A549 (cell line): ENCODE data around the gene MTX2. TPM values are rescaled to one million over a fixed set of nuclear protein-coding genes. Genes with fewer than 3 reads are reported as not detected.

Experiments used
- ATAC-seq, 2 experiments: fragments of 200-7000 bp in 1 of 2; fragments of >200 bp in 1 of 2; cut with Nextera tagmentation in 1 of 2; cut with Tn5 transposase in 1 of 2; 3 replicates each; pipeline versions ENCODE4 v1.8.0 to v1.9.1; 2018 to 2020; ENCODE audit warnings: mild to moderate bottlenecking in 1 of 2, moderate library complexity in 1 of 2
- CTCF ChIA-PET: fragments of 300-600 bp; sonication (Branson Sonifier 250); formaldehyde crosslinking; extraction: SDS; loops from one replicate; lab custom pipeline; 2021; ENCODE audit warnings: antibody characterized with exemption, inconsistent platforms; lab: Yijun Ruan, JAX
- POLR2A ChIA-PET: fragments of 350-600 bp; formaldehyde crosslinking; extraction: SDS; loops from one replicate; lab custom pipeline; 2021; ENCODE audit warnings: antibody characterized with exemption, inconsistent platforms; lab: Yijun Ruan, JAX
- DNase-seq, 2 experiments: peaks; one replicate each; pipeline versions ENCODE4 v3.0.0 to v3.0.0-alpha.2; 2011 to 2016; ENCODE audit warnings: low read depth in 1 of 2, low spot score in 1 of 2
- FAIRE-seq: peaks from 2 replicates; lab custom pipeline; 2011; peaks lifted over from hg19 to GRCh38; lab: Jason Lieb, UNC
- H3K27ac ChIP-seq, 2 experiments: fragments of >200 bp; sonication (Bioruptor Twin); formaldehyde crosslinking; 3 replicates each; pipeline ENCODE4 v1.5.1; 2016 to 2017
- H3K4me1 ChIP-seq: fragments of >200 bp; sonication (Bioruptor Twin); formaldehyde crosslinking; 3 replicates; pipeline ENCODE4 v1.6.1; 2016
- H3K4me2 ChIP-seq: fragments of >200 bp; sonication (Bioruptor Twin); formaldehyde crosslinking; 3 replicates; pipeline ENCODE4 v1.6.1; 2016
- H3K4me3 ChIP-seq: fragments of >200 bp; sonication (Bioruptor Twin); formaldehyde crosslinking; 3 replicates; pipeline ENCODE4 v1.5.1; 2016
- H3K9me3 ChIP-seq: fragments of >200 bp; sonication (Bioruptor Twin); formaldehyde crosslinking; 3 replicates; pipeline ENCODE4 v1.6.1; 2016
- BHLHE40 ChIP-seq: IDR thresholded peaks from 2 replicates; pipeline ENCODE4 v1.6.1; 2012; ENCODE audit warnings: low read depth, low read length, inconsistent platforms
- CHD4 ChIP-seq: fragments of 200-600 bp; sonication (generic); IDR thresholded peaks from 2 replicates; pipeline ENCODE4 v1.6.1; 2016; ENCODE audit warnings: antibody characterized with exemption, mild to moderate bottlenecking, borderline replicate concordance
- EHMT2 ChIP-seq: fragments of 200-600 bp; sonication (generic); IDR thresholded peaks from 2 replicates; pipeline ENCODE4 v1.6.1; 2016; ENCODE audit warnings: antibody characterized with exemption, low read depth, mild to moderate bottlenecking, moderate library complexity
- GATA3 ChIP-seq: IDR thresholded peaks from 2 replicates; pipeline ENCODE4 v1.6.1; 2012; ENCODE audit warnings: borderline replicate concordance
- HOXB5 ChIP-seq: fragments of 250-450 bp; sonication (Bioruptor Pico); IDR thresholded peaks from 2 replicates; pipeline ENCODE4 v1.5.0; 2020; ENCODE audit warnings: mild to moderate bottlenecking, moderate library complexity
- JUNB ChIP-seq: fragments of >200 bp; sonication (Bioruptor Twin); formaldehyde crosslinking; IDR thresholded peaks from 2 replicates; pipeline ENCODE4 v1.6.1; 2016
- KDM1A ChIP-seq: fragments of 200-600 bp; sonication (generic); IDR thresholded peaks from 2 replicates; pipeline ENCODE4 v1.6.1; 2016; ENCODE audit warnings: low read depth, mild to moderate bottlenecking
- MYC ChIP-seq: IDR thresholded peaks from 2 replicates; pipeline ENCODE4 v1.6.1; 2012; ENCODE audit warnings: mild to moderate bottlenecking, inconsistent platforms, low read length, improper control_type of control experiment, borderline replicate concordance
- NPAS2 ChIP-seq: fragments of 250-450 bp; sonication (Bioruptor Pico); IDR thresholded peaks from 2 replicates; pipeline ENCODE4 v1.8.0; 2022; ENCODE audit warnings: mild to moderate bottlenecking, moderate library complexity, borderline replicate concordance
- RAD21 ChIP-seq, 2 experiments: fragments of >200 bp in 1 of 2; sonication (Bioruptor Twin) in 1 of 2; formaldehyde crosslinking in 1 of 2; IDR thresholded peaks in 1 of 2; conservative IDR thresholded peaks in 1 of 2; 2 replicates in 1 of 2; 3 replicates in 1 of 2; pipeline ENCODE4 v1.6.1; 2012 to 2018; ENCODE audit warnings: inconsistent platforms in 1 of 2
- RARB ChIP-seq: fragments of 250-450 bp; sonication (Bioruptor Pico); IDR thresholded peaks from 2 replicates; pipeline ENCODE4 v1.8.0; 2021; ENCODE audit warnings: mild to moderate bottlenecking, moderate library complexity
- RCOR1 ChIP-seq: fragments of 150-350 bp; IDR thresholded peaks from 2 replicates; pipeline ENCODE4 v1.6.1; 2014; ENCODE audit warnings: antibody characterized with exemption, low read length, low read depth
- RFX5 ChIP-seq: fragments of 450-650 bp; IDR thresholded peaks from 2 replicates; pipeline ENCODE4 v1.7.1; 2014; ENCODE audit warnings: antibody characterized with exemption, mild to moderate bottlenecking, moderate library complexity
- RNF2 ChIP-seq: fragments of 200-600 bp; sonication (generic); IDR thresholded peaks from 2 replicates; pipeline ENCODE4 v1.6.1; 2016; ENCODE audit warnings: low read depth, mild to moderate bottlenecking, antibody characterized with exemption, moderate library complexity, borderline replicate concordance
- SMC3 ChIP-seq: fragments of >200 bp; sonication (Bioruptor Twin); formaldehyde crosslinking; IDR thresholded peaks from 3 replicates; pipeline ENCODE4 v1.6.1; 2018; ENCODE audit warnings: inconsistent platforms
- SREBF2 ChIP-seq: fragments of 450-650 bp; IDR thresholded peaks from 2 replicates; pipeline ENCODE4 v1.6.1; 2014; ENCODE audit warnings: mild to moderate bottlenecking, moderate library complexity
- TFCP2L1 ChIP-seq: fragments of 250-450 bp; sonication (Bioruptor Pico); IDR thresholded peaks from 2 replicates; pipeline ENCODE4 v1.5.0; 2021; ENCODE audit warnings: mild to moderate bottlenecking
- ZFP36 ChIP-seq: fragments of 450-650 bp; IDR thresholded peaks from 2 replicates; pipeline ENCODE4 v1.6.1; 2014; ENCODE audit warnings: borderline replicate concordance; ENCODE audit not compliant: partially characterized antibody
- ZNF302 ChIP-seq: fragments of 250-450 bp; sonication (Bioruptor Pico); IDR thresholded peaks from 2 replicates; pipeline ENCODE4 v1.9.0; 2021; ENCODE audit warnings: inconsistent platforms, mild to moderate bottlenecking, moderate library complexity
- WGBS: methylation state at CpG from one replicate; pipeline ENCODE4 v1.1.6; 2017; ENCODE audit errors: missing lambda C conversion rate; 5-methylcytosine and 5-hydroxymethylcytosine counted together
- polyA plus RNA-seq, 4 experiments: library from polyadenylated mRNA; depleted of rRNA in 3 of 4; stranded (reverse); fragments of >200 nt; fragmentation: RNase III in 1 of 4; extraction: RNeasy Plus Mini Kit Qiagen cat#74134 plus additional on column Dnase treatment in 1 of 4; gene quantifications; 2 replicates in 3 of 4; 3 replicates in 1 of 4; pipeline ENCODE4 v1.2.3, GENCODE V29; 2011 to 2017
- TF ChIP-seq, protein P1 (sequence below): fragments of 250-450 bp; sonication (Bioruptor Pico); IDR thresholded peaks from 2 replicates; pipeline ENCODE4 v1.5.0; 2020; ENCODE audit warnings: low read depth, mild to moderate bottlenecking, moderate library complexity
- TF ChIP-seq, protein P2 (sequence below): fragments of 250-450 bp; sonication (Bioruptor Pico); IDR thresholded peaks from 2 replicates; pipeline ENCODE4 v1.5.0; 2021; ENCODE audit warnings: mild to moderate bottlenecking, moderate library complexity, borderline replicate concordance
- TF ChIP-seq, protein P3 (sequence below): IDR thresholded peaks from 2 replicates; pipeline ENCODE4 v1.6.1; 2012

The MTX2 gene
- polyA plus RNA-seq, 2 of the 4 experiments (the other 2 are of a cell fraction) = 56.9 to 81.8 TPM

DNA sequence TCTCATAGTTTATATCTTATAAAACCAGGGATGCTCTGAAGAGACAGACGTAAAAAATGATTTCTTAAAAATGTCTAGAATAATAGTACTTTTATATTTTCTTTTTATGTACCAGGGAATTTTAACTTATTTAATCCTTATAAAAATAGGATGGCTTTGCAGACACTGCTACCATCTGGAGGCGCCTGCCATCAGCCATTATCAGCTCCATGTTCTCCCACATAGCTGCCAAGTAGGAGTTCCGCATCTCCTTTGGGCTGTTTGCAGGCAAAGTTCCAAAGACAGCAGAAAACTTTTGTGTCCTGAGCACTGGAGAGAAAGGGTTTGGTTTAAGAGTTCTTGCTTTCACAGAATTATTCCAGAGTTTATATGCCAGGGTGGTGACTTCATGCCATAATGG is 69.2 kb downstream of the MTX2 start:
- no peak for ATAC-seq
- Histone ChIP-seq H3K27ac (no peak overlapping the region), H3K4me2 (no peak overlapping the region), H3K4me1 (no peaks in the 10 kb centered on the region), H3K9me3 (no peaks in the 10 kb centered on the region), H3K4me3 (no peak overlapping the region)
- no peak for TF ChIP-seq ZFP36
- no peak for TF ChIP-seq RCOR1
- TF ChIP-seq, protein P1, sequence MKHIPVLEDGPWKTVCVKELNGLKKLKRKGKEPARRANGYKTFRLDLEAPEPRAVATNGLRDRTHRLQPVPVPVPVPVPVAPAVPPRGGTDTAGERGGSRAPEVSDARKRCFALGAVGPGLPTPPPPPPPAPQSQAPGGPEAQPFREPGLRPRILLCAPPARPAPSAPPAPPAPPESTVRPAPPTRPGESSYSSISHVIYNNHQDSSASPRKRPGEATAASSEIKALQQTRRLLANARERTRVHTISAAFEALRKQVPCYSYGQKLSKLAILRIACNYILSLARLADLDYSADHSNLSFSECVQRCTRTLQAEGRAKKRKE = no peak
- TF ChIP-seq, protein P2, sequence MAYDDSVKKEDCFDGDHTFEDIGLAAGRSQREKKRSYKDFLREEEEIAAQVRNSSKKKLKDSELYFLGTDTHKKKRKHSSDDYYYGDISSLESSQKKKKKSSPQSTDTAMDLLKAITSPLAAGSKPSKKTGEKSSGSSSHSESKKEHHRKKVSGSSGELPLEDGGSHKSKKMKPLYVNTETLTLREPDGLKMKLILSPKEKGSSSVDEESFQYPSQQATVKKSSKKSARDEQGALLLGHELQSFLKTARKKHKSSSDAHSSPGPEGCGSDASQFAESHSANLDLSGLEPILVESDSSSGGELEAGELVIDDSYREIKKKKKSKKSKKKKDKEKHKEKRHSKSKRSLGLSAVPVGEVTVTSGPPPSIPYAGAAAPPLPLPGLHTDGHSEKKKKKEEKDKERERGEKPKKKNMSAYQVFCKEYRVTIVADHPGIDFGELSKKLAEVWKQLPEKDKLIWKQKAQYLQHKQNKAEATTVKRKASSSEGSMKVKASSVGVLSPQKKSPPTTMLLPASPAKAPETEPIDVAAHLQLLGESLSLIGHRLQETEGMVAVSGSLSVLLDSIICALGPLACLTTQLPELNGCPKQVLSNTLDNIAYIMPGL (CRISPR knock-in tag) = no peak
- no peak for DNase-seq
- CTCF ChIA-PET = no interaction called here
- 93% methylated on average over 3 of the region's 3 CpGs for WGBS
- POLR2A ChIA-PET = no interaction called here
- FAIRE-seq = no peak

DNA sequence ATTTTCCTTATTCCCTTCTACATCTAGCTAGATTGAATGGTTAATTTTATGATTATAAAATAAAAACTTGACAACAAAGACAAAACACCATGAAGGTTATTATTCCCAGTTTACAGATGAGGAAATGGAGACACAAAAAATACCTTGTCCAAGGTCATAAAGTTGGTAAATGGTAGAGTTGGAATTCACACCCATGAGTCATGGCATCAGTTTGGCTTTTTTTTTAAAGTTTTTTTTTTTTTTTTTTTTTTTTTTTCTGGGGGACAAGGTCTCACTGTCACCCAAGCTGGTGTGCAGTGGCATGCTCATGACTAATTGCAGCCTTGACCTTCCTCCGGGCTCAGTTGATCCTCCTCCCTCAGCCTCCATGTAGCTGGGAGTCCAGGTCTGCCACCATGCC is 70.0 kb downstream of the MTX2 start:
- POLR2A ChIA-PET = no interaction called here
- FAIRE-seq (no peak), ATAC-seq (no peak)
- no peak overlapping the region for H3K4me3 ChIP-seq
- H3K27ac ChIP-seq = no peak overlapping the region
- 75% methylated on average over 1 of the region's 1 CpG for WGBS
- H3K4me1 ChIP-seq = no peaks in the 10 kb centered on the region
- TF ChIP-seq TFCP2L1 (CRISPR knock-in tag) (no peak), ZNF302 (CRISPR knock-in tag) (no peak)
- TF ChIP-seq, all 56 proteins: peak for 0
- DNase-seq = no peak
- Histone ChIP-seq H3K9me3 (no peaks in the 10 kb centered on the region), H3K4me2 (no peak overlapping the region)
- CTCF ChIA-PET = interaction anchor here (0.6 kb wide), 1 partner anchor 10 kb away, joined by 3 read pairs; no protein-coding TSS in a partner anchor

DNA sequence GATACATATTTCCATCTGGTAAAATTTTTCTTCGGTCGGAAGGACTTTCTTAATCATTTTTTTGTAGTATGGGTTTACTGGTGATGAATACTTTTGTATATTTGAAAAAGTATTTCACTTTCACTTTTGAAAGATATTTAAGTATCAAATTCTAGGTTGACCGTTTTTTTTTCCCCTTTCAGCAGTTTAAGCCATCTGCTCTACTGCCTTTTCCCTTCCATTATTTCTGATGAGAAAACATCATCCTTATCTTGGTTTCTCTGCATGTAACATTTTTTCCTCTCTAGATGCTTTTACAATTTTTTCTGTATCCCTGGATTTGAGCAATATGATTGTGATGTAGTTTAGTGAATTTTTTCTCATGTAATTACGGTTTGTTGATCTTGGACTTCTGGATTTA is 87.0 kb downstream of the MTX2 start:
- no peaks in the 10 kb centered on the region for H3K9me3 ChIP-seq
- 88% methylated on average over 4 of the region's 4 CpGs for WGBS
- H3K27ac ChIP-seq = no peak overlapping the region
- POLR2A ChIA-PET = no interaction called here
- ATAC-seq = no peak
- no peaks in the 10 kb centered on the region for H3K4me1 ChIP-seq
- TF ChIP-seq GATA3 (no peak), RFX5 (no peak), EHMT2 (no peak), RARB (no peak), NPAS2 (CRISPR knock-in tag) (no peak), JUNB (no peak), BHLHE40 (no peak), SREBF2 (no peak), CHD4 (no peak), MYC (no peak), HOXB5 (CRISPR knock-in tag) (no peak), SMC3 (no peak), KDM1A (no peak), RCOR1 (no peak), RAD21 (conservative IDR thresholded peaks at IDR 0.05 in 1 of 2, IDR thresholded peaks at IDR 0.05 in 1 of 2) (no peak), ZFP36 (no peak), RNF2 (no peak)
- TF ChIP-seq, protein P3, sequence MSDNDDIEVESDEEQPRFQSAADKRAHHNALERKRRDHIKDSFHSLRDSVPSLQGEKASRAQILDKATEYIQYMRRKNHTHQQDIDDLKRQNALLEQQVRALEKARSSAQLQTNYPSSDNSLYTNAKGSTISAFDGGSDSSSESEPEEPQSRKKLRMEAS = no peak
- TF ChIP-seq, all 56 proteins: peak for 0
- no peak overlapping the region for H3K4me3 ChIP-seq
- no peak overlapping the region for H3K4me2 ChIP-seq
- DNase-seq = no peak
- FAIRE-seq = no peak
- CTCF ChIA-PET = no interaction called here
